DOHH2 (cell line): ENCODE data around the gene ZBTB26.

Source experiments
- EZH2phosphoT487 ChIP-seq: fragments of 200-600 bp; sonication (generic); IDR thresholded peaks from 2 replicates; pipeline ENCODE4 v1.6.1; 2017; ENCODE audit warnings: borderline replicate concordance, mild to moderate bottlenecking, antibody characterized with exemption, low read length, moderate library complexity, mixed read lengths
- TF ChIP-seq, protein P1 (sequence below): fragments of 200-600 bp; sonication (generic); IDR thresholded peaks from one replicate; pipeline ENCODE4 v1.5.1; 2014; ENCODE audit warnings: antibody characterized with exemption, mild to moderate bottlenecking, low read depth, low read length; ENCODE audit not compliant: poor library complexity, severe bottlenecking

DNA sequence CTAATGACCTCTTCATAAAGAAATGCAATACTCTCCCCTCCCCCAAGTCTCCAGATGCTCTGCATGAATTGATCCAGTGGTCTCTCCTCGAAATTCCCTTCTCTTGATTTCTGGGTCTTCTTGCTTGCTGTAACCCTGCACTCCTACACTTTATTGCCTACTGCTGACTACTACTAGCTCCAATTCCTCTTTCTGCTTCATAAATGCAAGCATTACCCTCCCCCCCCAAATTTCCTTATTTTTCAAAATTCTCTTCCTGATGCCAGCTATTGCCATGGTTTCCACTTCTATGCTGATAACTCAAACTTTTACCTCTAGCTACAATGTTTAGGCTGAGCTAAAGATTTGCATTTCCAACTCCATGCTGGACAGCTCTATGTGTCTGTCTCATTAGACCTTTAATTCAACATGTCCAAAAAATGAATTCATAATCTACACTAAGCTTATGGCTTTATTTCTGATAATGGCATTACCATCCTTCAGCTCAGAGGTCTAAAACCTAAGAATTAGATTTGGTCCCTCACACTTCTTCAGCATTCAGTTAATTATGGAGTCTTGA is 1.4 kb downstream of the ZBTB26 start:
- TF ChIP-seq, protein P1, sequence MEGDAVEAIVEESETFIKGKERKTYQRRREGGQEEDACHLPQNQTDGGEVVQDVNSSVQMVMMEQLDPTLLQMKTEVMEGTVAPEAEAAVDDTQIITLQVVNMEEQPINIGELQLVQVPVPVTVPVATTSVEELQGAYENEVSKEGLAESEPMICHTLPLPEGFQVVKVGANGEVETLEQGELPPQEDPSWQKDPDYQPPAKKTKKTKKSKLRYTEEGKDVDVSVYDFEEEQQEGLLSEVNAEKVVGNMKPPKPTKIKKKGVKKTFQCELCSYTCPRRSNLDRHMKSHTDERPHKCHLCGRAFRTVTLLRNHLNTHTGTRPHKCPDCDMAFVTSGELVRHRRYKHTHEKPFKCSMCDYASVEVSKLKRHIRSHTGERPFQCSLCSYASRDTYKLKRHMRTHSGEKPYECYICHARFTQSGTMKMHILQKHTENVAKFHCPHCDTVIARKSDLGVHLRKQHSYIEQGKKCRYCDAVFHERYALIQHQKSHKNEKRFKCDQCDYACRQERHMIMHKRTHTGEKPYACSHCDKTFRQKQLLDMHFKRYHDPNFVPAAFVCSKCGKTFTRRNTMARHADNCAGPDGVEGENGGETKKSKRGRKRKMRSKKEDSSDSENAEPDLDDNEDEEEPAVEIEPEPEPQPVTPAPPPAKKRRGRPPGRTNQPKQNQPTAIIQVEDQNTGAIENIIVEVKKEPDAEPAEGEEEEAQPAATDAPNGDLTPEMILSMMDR = no peak
- TF ChIP-seq EZH2phosphoT487 = no peak
